Osteocyte (in vitro differentiated cells): ENCODE results near the gene CNKSR2. TPM values are rescaled to one million over a fixed set of nuclear protein-coding genes. Genes with fewer than 3 reads are reported as not detected.

Experiments used
- DNase-seq: peaks from one replicate; pipeline ENCODE4 v3.0.0; 2021; ENCODE audit warnings: mixed read lengths; ENCODE audit not compliant: unreplicated experiment; ENCODE audit errors: extremely low spot score
- H3K27ac Mint-ChIP-seq: one replicate; pipeline ENCODE4 v1.8.0; 2021; ENCODE audit warnings: mild to moderate bottlenecking, mixed read lengths; ENCODE audit not compliant: unreplicated experiment
- H3K27me3 Mint-ChIP-seq: one replicate; pipeline ENCODE4 v1.8.0; 2021; ENCODE audit warnings: mixed read lengths; ENCODE audit not compliant: unreplicated experiment
- H3K36me3 Mint-ChIP-seq: one replicate; pipeline ENCODE4 v1.8.0; 2021; ENCODE audit warnings: mixed read lengths; ENCODE audit not compliant: unreplicated experiment
- H3K4me1 Mint-ChIP-seq: one replicate; pipeline ENCODE4 v1.8.0; 2021; ENCODE audit warnings: mixed read lengths; ENCODE audit not compliant: unreplicated experiment
- H3K4me3 Mint-ChIP-seq: one replicate; pipeline ENCODE4 v1.8.0; 2021; ENCODE audit warnings: mild to moderate bottlenecking, moderate library complexity, mixed read lengths; ENCODE audit not compliant: unreplicated experiment
- H3K9me3 Mint-ChIP-seq: one replicate; pipeline ENCODE4 v1.8.0; 2021; ENCODE audit warnings: mixed read lengths; ENCODE audit not compliant: unreplicated experiment
- CTCF ChIP-seq: fragments of 200-600 bp; sonication (generic); IDR thresholded peaks from 2 replicates; pipeline ENCODE4 v1.5.0; 2021; ENCODE audit warnings: antibody characterized with exemption, mild to moderate bottlenecking, moderate library complexity
- total RNA-seq: library from RNA; stranded (reverse); gene quantifications from 2 replicates; pipeline ENCODE4 v1.2.1, GENCODE V29; 2021

The CNKSR2 gene
- total RNA-seq, 1 donor from 2014 or later, result 1.1 TPM

- H3K27me3 Mint-ChIP-seq, result no peaks in the 10 kb centered on the region
- H3K27ac Mint-ChIP-seq, result no peak overlapping the region
- H3K36me3 Mint-ChIP-seq, result no peaks in the 10 kb centered on the region
- peaks cover 7% of the 10 kb centered on the region for H3K9me3 Mint-ChIP-seq
- H3K4me1 Mint-ChIP-seq, result no peaks in the 10 kb centered on the region
- DNase-seq, result no peak
- no peak overlapping the region for H3K4me3 Mint-ChIP-seq
- TF ChIP-seq CTCF, result no peak
Measured at GRCh38 chrX:21666252-21666651, 292.0 kb downstream of the CNKSR2 start.

GRCh38 chrX:21666679-21667078, 292.5 kb downstream of the CNKSR2 start:
- Mint-ChIP-seq H3K9me3 (peaks cover 7% of the 10 kb centered on the region), H3K27me3 (no peaks in the 10 kb centered on the region), H3K4me3 (no peak overlapping the region), H3K36me3 (no peaks in the 10 kb centered on the region), H3K27ac (no peak overlapping the region), H3K4me1 (no peaks in the 10 kb centered on the region)
- no peak for DNase-seq
- no peak for TF ChIP-seq CTCF

GRCh38 chrX:21674430-21675186, 300.4 kb downstream of the CNKSR2 start:
- Mint-ChIP-seq H3K9me3 (peaks cover 5% of the 10 kb centered on the region), H3K4me3 (no peak overlapping the region), H3K27me3 (peaks cover 5% of the 10 kb centered on the region), H3K4me1 (no peaks in the 10 kb centered on the region), H3K27ac (no peak overlapping the region), H3K36me3 (no peaks in the 10 kb centered on the region)
- DNase-seq, result no peak
- no peak for TF ChIP-seq CTCF

- H3K4me1 Mint-ChIP-seq, result no peaks in the 10 kb centered on the region
- H3K4me3 Mint-ChIP-seq, result no peak overlapping the region
- H3K27ac Mint-ChIP-seq, result no peak overlapping the region
- TF ChIP-seq CTCF, result no peak
- H3K27me3 Mint-ChIP-seq, result peaks cover 5% of the 10 kb centered on the region
- peaks cover 5% of the 10 kb centered on the region for H3K9me3 Mint-ChIP-seq
- no peak for DNase-seq
- H3K36me3 Mint-ChIP-seq, result no peaks in the 10 kb centered on the region
Measured at GRCh38 chrX:21675931-21676330, 301.7 kb downstream of the CNKSR2 start.

GRCh38 chrX:21678048-21678612, 303.9 kb downstream of the CNKSR2 start:
- H3K36me3 Mint-ChIP-seq, result no peaks in the 10 kb centered on the region
- TF ChIP-seq CTCF, result no peak
- H3K27me3 Mint-ChIP-seq, result peaks cover 8% of the 10 kb centered on the region
- H3K27ac Mint-ChIP-seq, result no peak overlapping the region
- no peaks in the 10 kb centered on the region for H3K4me1 Mint-ChIP-seq
- peaks cover 2% of the 10 kb centered on the region for H3K9me3 Mint-ChIP-seq
- no peak overlapping the region for H3K4me3 Mint-ChIP-seq
- DNase-seq, result no peak
